ENCODE results near the gene GPATCH3.
"Not testable (repeated sequence)": the region's sequence is repeated elsewhere in the genome, so short reads cannot be mapped to it uniquely, and the experiment has no call there.

Gene GPATCH3

GRCh38 chr1:26900001-26900814, at the start of gene GPATCH3:
GPATCH3 (minus strand) TSS chr1:26900467; CDS start chr1:26900442, 25 bp downstream.
- DNase-seq: peak in 54 of 56 donors; percentile 30 to 93 (median 76)

- peak in 1 of 56 donors; percentile 1 for DNase-seq
These were observed 49.7 kb upstream of the GPATCH3 start for GRCh38 chr1:26949926-26950319.

- no peak for DNase-seq
These were observed 49.1 kb upstream of the GPATCH3 start for GRCh38 chr1:26949266-26949925.

GRCh38 chr1:26948725-26949057, 48.4 kb upstream of the GPATCH3 start:
- not testable (repeated sequence) for DNase-seq

GRCh38 chr1:26946270-26946669, 46.0 kb upstream of the GPATCH3 start:
- no peak for DNase-seq

- DNase-seq: no peak
These were observed 45.5 kb upstream of the GPATCH3 start for GRCh38 chr1:26945728-26946127.

GRCh38 chr1:26945138-26945537, 44.9 kb upstream of the GPATCH3 start:
- no peak for DNase-seq

- no peak for DNase-seq
These were observed 42.4 kb upstream of the GPATCH3 start for GRCh38 chr1:26942656-26943055.

GRCh38 chr1:26941311-26941710, 41.0 kb upstream of the GPATCH3 start:
- no peak for DNase-seq

- no peak for DNase-seq
These were observed 38.4 kb upstream of the GPATCH3 start for GRCh38 chr1:26938659-26939025.

GRCh38 chr1:26938004-26938658, 37.9 kb upstream of the GPATCH3 start:
- DNase-seq: no peak

GRCh38 chr1:26936823-26937222, 36.6 kb upstream of the GPATCH3 start:
- no peak for DNase-seq

GRCh38 chr1:26932531-26932930, 32.3 kb upstream of the GPATCH3 start:
- no peak for DNase-seq

- no peak for DNase-seq
These were observed 23.4 kb upstream of the GPATCH3 start for GRCh38 chr1:26923711-26924110.

GRCh38 chr1:26922901-26923300, 22.6 kb upstream of the GPATCH3 start:
- DNase-seq: no peak

- no peak for DNase-seq
These were observed 22.1 kb upstream of the GPATCH3 start for GRCh38 chr1:26922431-26922729.

GRCh38 chr1:26921540-26922430, 21.5 kb upstream of the GPATCH3 start, which contains the start of gene NUDC:
NUDC (plus strand) TSS chr1:26921743; CDS start chr1:26921849, 106 bp downstream.
- peak; percentile 77 to 99 (median 97) for DNase-seq

GRCh38 chr1:26921126-26921539, 20.9 kb upstream of the GPATCH3 start:
- peak in 1 of 56 donors; percentile 27 for DNase-seq

- DNase-seq: no peak
These were observed 15.1 kb upstream of the GPATCH3 start for GRCh38 chr1:26915204-26915842.

- no peak for DNase-seq
These were observed 13.7 kb upstream of the GPATCH3 start, which contains the start of gene NR0B2 for GRCh38 chr1:26913754-26914619. NR0B2 (minus strand) TSS chr1:26913975; CDS start chr1:26913940, 35 bp downstream.

All from nucleus accumbens (tissue), 56 donors.